ENCODE results near the gene PRICKLE4. TPM values are rescaled to one million over a fixed set of nuclear protein-coding genes. Genes with fewer than 3 reads are reported as not detected.
A peak's percentile ranks its signal among the peaks of the same experiment; 100 is the strongest.

The PRICKLE4 gene
- total and polyA plus RNA-seq, 2 of the 13 experiments (the other 11 are each of a cell fraction or from before 2014, with no cell fraction given), result 0.92 to 1.2 TPM

DNA sequence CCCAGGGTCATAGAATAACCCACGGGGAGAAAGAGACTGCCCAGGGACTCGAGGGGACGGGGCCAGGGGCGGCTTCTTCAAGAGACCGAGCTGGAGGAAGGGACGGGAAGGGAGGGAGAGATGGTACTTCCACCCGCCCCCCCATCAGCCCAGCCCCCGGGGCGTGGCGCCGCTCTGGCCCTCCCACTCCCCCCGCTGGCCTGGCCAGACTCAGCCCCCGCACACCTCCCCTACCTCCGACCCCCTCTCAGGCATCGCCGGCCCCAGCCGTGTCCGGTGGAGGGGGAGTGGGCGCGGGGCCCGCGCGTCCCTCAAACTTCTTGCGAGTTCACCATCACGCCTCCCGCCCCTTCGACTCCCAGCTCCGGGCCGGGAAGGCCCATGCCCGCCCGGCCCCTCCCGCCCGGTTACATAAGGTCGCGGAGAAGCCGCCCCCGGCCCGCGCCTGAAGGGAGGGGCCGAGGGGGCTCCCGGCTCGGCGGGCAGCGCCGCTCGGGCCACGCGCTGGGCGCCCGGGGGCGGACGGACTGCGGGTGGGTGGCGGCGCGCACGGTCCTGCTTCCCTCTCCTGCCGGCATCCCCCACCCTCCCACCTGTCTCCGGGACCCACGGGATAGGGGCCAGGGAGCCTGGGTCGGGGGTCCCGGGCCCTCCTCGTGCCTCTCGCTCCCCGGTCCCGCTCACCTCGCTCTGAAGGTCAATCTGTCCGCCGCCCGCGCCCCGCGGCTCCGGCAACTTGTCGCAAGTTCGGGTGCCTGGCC lies 45.7 kb upstream of the PRICKLE4 start (continued):
- TF ChIP-seq SMAD3 (CRISPR knock-in tag; IDR thresholded peaks at IDR 0.05), result no peak; the same call in 1 of the 2 replicates
- no peak for TF ChIP-seq NAIF1 (CRISPR knock-in tag; IDR thresholded peaks at IDR 0.05; ENCODE audit: borderline replicate concordance)
- TF ChIP-seq, protein P1, sequence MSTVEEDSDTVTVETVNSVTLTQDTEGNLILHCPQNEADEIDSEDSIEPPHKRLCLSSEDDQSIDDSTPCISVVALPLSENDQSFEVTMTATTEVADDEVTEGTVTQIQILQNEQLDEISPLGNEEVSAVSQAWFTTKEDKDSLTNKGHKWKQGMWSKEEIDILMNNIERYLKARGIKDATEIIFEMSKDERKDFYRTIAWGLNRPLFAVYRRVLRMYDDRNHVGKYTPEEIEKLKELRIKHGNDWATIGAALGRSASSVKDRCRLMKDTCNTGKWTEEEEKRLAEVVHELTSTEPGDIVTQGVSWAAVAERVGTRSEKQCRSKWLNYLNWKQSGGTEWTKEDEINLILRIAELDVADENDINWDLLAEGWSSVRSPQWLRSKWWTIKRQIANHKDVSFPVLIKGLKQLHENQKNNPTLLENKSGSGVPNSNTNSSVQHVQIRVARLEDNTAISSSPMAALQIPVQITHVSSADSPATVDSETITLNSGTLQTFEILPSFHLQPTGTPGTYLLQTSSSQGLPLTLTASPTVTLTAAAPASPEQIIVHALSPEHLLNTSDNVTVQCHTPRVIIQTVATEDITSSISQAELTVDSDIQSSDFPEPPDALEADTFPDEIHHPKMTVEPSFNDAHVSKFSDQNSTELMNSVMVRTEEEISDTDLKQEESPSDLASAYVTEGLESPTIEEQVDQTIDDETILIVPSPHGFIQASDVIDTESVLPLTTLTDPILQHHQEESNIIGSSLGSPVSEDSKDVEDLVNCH (CRISPR knock-in tag; IDR thresholded peaks at IDR 0.05), result no peak
- peak; percentile 44; the same call in 1 of the 2 replicates for TF ChIP-seq MAZ (IDR thresholded peaks at IDR 0.05; ENCODE audit: borderline replicate concordance, low read depth, low read length)
- peak; percentile 9 for TF ChIP-seq MAZ (CRISPR knock-in tag; IDR thresholded peaks at IDR 0.05; ENCODE audit: low read depth)
- TF ChIP-seq ZFYVE20 (CRISPR knock-in tag; IDR thresholded peaks at IDR 0.05; ENCODE audit: borderline replicate concordance, low read depth), result no peak
- TF ChIP-seq, protein P2, sequence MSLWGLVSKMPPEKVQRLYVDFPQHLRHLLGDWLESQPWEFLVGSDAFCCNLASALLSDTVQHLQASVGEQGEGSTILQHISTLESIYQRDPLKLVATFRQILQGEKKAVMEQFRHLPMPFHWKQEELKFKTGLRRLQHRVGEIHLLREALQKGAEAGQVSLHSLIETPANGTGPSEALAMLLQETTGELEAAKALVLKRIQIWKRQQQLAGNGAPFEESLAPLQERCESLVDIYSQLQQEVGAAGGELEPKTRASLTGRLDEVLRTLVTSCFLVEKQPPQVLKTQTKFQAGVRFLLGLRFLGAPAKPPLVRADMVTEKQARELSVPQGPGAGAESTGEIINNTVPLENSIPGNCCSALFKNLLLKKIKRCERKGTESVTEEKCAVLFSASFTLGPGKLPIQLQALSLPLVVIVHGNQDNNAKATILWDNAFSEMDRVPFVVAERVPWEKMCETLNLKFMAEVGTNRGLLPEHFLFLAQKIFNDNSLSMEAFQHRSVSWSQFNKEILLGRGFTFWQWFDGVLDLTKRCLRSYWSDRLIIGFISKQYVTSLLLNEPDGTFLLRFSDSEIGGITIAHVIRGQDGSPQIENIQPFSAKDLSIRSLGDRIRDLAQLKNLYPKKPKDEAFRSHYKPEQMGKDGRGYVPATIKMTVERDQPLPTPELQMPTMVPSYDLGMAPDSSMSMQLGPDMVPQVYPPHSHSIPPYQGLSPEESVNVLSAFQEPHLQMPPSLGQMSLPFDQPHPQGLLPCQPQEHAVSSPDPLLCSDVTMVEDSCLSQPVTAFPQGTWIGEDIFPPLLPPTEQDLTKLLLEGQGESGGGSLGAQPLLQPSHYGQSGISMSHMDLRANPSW (CRISPR knock-in tag; IDR thresholded peaks at IDR 0.05; ENCODE audit: borderline replicate concordance), result no peak
- TF ChIP-seq ZNF83 (CRISPR knock-in tag; IDR thresholded peaks at IDR 0.05; ENCODE audit: borderline replicate concordance), result no peak
- no peak for TF ChIP-seq CENPBD1 (CRISPR knock-in tag; IDR thresholded peaks at IDR 0.05; ENCODE audit: borderline replicate concordance, low read depth)
- no peak for TF ChIP-seq ARID3A (IDR thresholded peaks at IDR 0.05; ENCODE audit: low read depth, low read length)
- no peak for TF ChIP-seq BRD4 (CRISPR knock-in tag; IDR thresholded peaks at IDR 0.05)
- TF ChIP-seq RFX3 (CRISPR knock-in tag; IDR thresholded peaks at IDR 0.05), result no peak
- TF ChIP-seq ZNF550 (CRISPR knock-in tag; IDR thresholded peaks at IDR 0.05; ENCODE audit: borderline replicate concordance), result no peak
- no peak for TF ChIP-seq ZSCAN29 (CRISPR knock-in tag; conservative IDR thresholded peaks at IDR 0.05)
- peak; percentile 2; the same call in 1 of the 2 replicates for TF ChIP-seq SPEN (CRISPR knock-in tag; IDR thresholded peaks at IDR 0.05; ENCODE audit: low read depth)
- no peak for TF ChIP-seq CEBPG (CRISPR knock-in tag; IDR thresholded peaks at IDR 0.05)
- TF ChIP-seq ZNF484 (CRISPR knock-in tag; IDR thresholded peaks at IDR 0.05; ENCODE audit: borderline replicate concordance, low read depth), result no peak
- TF ChIP-seq USF2 (IDR thresholded peaks at IDR 0.05; ENCODE audit: low read depth, low read length), result no peak
- no peak for TF ChIP-seq USF2 (CRISPR knock-in tag; IDR thresholded peaks at IDR 0.05; ENCODE audit: borderline replicate concordance)

Data from HepG2 (cell line).